ENCODE data around the gene CHST2.
"Not testable (repeated sequence)": the region's sequence is repeated elsewhere in the genome, so short reads cannot be mapped to it uniquely, and the experiment has no call there.

CHST2 gene

DNA sequence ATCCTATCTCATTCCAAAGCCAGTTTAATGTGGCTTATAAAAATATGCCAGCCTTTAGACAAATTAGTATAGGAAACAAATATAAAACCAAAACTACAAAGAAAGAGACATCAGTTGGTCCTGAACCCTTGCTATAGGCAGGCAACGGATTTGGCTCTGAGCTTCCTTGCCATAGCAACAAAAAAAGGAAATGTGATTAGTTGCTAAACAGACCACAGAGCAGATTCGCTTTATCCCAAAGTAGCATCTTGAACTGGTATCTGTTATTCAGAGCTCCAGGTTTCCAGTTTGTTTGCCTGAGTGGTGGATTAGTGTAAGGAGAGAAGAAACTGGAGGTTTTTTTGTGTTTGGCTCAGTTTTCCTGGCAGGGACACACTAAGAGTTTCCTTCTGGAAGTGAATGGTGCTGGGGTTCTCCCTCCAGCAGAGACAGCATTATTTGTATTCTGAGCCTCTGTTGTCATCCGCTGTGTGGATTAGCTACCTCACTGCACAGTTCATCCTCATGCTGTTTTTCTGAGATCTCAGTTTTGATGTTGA is 44.1 kb downstream of the CHST2 start:
- no peak for DNase-seq (ENCODE audit: extremely low spot score)
- POLR2A ChIA-PET = no interaction called here
- CTCF ChIA-PET = interaction anchor here (0.7 to 4.0 kb wide), 4 partner anchors 11 to 43 kb away, joined by 3 to 14 read pairs (median 4); no protein-coding TSS in a partner anchor
- TF ChIP-seq, protein P1, sequence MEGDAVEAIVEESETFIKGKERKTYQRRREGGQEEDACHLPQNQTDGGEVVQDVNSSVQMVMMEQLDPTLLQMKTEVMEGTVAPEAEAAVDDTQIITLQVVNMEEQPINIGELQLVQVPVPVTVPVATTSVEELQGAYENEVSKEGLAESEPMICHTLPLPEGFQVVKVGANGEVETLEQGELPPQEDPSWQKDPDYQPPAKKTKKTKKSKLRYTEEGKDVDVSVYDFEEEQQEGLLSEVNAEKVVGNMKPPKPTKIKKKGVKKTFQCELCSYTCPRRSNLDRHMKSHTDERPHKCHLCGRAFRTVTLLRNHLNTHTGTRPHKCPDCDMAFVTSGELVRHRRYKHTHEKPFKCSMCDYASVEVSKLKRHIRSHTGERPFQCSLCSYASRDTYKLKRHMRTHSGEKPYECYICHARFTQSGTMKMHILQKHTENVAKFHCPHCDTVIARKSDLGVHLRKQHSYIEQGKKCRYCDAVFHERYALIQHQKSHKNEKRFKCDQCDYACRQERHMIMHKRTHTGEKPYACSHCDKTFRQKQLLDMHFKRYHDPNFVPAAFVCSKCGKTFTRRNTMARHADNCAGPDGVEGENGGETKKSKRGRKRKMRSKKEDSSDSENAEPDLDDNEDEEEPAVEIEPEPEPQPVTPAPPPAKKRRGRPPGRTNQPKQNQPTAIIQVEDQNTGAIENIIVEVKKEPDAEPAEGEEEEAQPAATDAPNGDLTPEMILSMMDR (IDR thresholded peaks at IDR 0.05; ENCODE audit: control extremely low read depth, extremely low read depth, low read depth, missing control alignments) = no peak

DNA sequence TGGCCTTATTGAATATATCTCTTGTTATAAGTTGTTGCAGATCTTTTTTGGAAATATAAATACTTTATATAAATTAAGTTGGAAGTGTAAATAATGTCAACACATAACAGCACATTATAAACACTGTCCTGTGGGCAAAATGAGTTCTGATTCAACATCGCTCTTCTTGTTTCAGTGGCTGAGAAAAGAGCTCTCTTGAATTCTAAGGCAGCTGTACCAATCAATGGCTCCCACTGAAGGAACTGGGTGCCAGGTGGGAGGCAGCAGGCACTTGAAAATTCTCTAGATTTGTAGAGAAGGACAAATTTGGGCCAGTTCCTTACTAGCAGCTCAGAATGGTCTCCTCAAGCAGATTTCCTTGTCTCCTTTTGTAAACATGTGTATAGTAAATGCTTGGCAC is 45.6 kb downstream of the CHST2 start:
- ChIA-PET CTCF (interaction anchor here (1.0 to 4.0 kb wide), 6 partner anchors 10 to 112 kb away, joined by 3 to 14 read pairs (median 3); no protein-coding TSS in a partner anchor), POLR2A (no interaction called here)
- TF ChIP-seq, protein P1 (IDR thresholded peaks at IDR 0.05; ENCODE audit: control extremely low read depth, extremely low read depth, low read depth, missing control alignments) = no peak
- DNase-seq (ENCODE audit: extremely low spot score) = no peak

DNA sequence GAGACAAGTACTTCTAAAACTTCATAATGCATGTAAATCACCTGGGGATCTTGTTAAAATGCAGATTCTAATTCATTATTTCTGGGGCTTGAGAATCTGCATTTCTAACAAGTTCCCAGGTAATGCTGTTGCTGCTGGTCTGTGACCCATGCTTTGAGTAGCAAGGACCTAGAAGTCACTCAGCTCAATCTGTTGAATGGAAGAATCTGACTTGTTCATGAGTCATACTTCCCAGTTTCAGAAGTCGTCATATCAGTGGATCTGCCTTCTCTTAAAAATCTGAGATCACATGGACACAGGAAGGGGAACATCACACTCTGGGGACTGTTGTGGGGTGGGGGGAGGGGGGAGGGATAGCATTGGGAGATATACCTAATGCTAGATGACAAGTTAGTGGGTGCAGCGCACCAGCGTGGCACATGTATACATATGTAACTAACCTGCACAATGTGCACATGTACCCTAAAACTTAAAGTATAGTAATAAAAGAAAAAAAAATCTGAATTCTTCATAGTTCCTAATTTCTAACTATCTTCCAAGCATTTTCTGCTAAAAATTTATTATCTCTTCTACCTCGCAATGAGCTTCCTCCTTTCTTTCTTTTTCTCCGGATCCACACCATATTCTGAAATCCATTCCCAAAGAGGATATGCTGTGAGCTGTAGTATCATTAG is 46.2 kb downstream of the CHST2 start:
- DNase-seq (ENCODE audit: extremely low spot score) = peak; percentile 45
- CTCF ChIA-PET = interaction anchor here (1.0 to 4.0 kb wide), 5 partner anchors 9 to 113 kb away, joined by 3 to 14 read pairs (median 3); no protein-coding TSS in a partner anchor
- POLR2A ChIA-PET = not testable (repeated sequence)

DNA sequence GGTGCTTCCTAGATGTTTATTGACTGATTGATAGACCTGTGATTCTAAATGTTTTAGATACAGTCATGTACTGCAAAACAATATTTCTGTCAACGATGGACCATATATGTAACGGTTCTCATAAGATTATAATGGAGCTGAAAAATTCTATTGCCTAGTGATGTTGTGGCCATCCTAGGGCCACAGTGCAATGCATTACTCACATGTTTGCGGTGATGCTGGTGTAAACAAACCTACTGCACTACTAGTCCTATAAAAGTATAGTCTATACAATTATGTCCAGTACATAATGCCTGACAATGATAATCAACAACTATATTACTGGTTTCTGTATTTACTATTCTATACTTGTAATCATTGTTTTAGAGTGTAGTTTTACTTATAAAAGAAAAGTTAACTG is 46.8 kb downstream of the CHST2 start:
- DNase-seq (ENCODE audit: extremely low spot score) = no peak
- TF ChIP-seq, protein P1 (IDR thresholded peaks at IDR 0.05; ENCODE audit: control extremely low read depth, extremely low read depth, low read depth, missing control alignments) = no peak
- POLR2A ChIA-PET = no interaction called here
- CTCF ChIA-PET = interaction anchor here (0.7 to 4.0 kb wide), 4 partner anchors 8 to 45 kb away, joined by 3 to 14 read pairs (median 4); no protein-coding TSS in a partner anchor

GRCh38 chr3:143167969-143168854 is 48.6 kb downstream of the CHST2 start:
- DNase-seq (ENCODE audit: extremely low spot score) = no peak
- ChIA-PET POLR2A (no interaction called here), CTCF (interaction anchor here (0.8 kb wide), 1 partner anchor 34 kb away, joined by 3 read pairs; no protein-coding TSS in a partner anchor)
- TF ChIP-seq, protein P1 (IDR thresholded peaks at IDR 0.05; ENCODE audit: control extremely low read depth, extremely low read depth, low read depth, missing control alignments) = no peak

DNA sequence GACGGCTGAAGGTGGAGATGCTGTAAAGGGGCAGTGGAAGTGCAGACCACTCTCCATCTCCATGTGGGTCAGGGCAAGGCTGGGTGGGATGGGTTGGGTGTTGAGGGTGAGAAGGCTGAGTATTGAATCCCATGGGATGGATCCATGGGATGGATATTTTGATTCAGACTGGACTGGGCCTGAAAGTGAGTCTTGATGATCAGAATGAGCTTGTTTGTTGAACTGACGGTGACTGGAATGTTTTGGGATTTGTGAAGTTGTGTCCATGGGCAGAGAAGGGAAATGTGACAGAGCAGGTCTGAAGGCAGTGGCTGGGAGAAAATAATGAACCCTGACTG is 49.3 kb downstream of the CHST2 start:
- TF ChIP-seq, protein P1 (IDR thresholded peaks at IDR 0.05; ENCODE audit: control extremely low read depth, extremely low read depth, low read depth, missing control alignments) = no peak
- POLR2A ChIA-PET = no interaction called here
- no peak for DNase-seq (ENCODE audit: extremely low spot score)
- CTCF ChIA-PET = interaction anchor here (0.8 kb wide), 1 partner anchor 34 kb away, joined by 3 read pairs; no protein-coding TSS in a partner anchor

Data from GM10248 (cell line).